GM10266 (cell line): ENCODE results near the gene OR5T3.
"Not testable (repeated sequence)": the region's sequence is repeated elsewhere in the genome, so short reads cannot be mapped to it uniquely, and the experiment has no call there.

Source experiments
- DNase-seq: peaks from one replicate; pipeline ENCODE4 v3.0.0; 2012; ENCODE audit errors: extremely low spot score
- CTCF ChIP-seq: IDR thresholded peaks from 2 replicates; pipeline ENCODE4 v1.5.1; 2012; ENCODE audit warnings: mild to moderate bottlenecking, low read depth; ENCODE audit not compliant: control insufficient read depth, insufficient read depth; ENCODE audit errors: missing control alignments

OR5T3 gene

GRCh38 chr11:56251954-56252353 is at the start of gene OR5T3:
TSS of gene OR5T3 (plus strand) at chr11:56252254. CDS start at chr11:56252254, 0 bp downstream.
- TF ChIP-seq CTCF = no peak

GRCh38 chr11:56207790-56208189 is 44.3 kb upstream of the OR5T3 start:
- no peak for DNase-seq
- TF ChIP-seq CTCF = no peak

More at GRCh38 chr11:56251954-56252353, at the start of gene OR5T3:
- no peak for DNase-seq

GRCh38 chr11:56214537-56214936 is 37.5 kb upstream of the OR5T3 start:
- no peak for DNase-seq
- no peak for TF ChIP-seq CTCF

- DNase-seq = not testable (repeated sequence)
Measured at GRCh38 chr11:56219735-56220134, 32.3 kb upstream of the OR5T3 start.

- no peak for TF ChIP-seq CTCF
- DNase-seq = no peak
Measured at GRCh38 chr11:56234155-56234554, 17.9 kb upstream of the OR5T3 start, which contains the start of gene OR5T2. TSS of gene OR5T2 (minus strand) at chr11:56234255. CDS start at chr11:56233062, 1,193 bp downstream.

GRCh38 chr11:56271092-56271491 is 19.0 kb downstream of the OR5T3 start:
- DNase-seq = no peak
- TF ChIP-seq CTCF = no peak

- no peak for TF ChIP-seq CTCF
- no peak for DNase-seq
Measured at GRCh38 chr11:56273854-56274253, 21.8 kb downstream of the OR5T3 start, which contains the start of gene OR5T1. TSS of gene OR5T1 (plus strand) at chr11:56274154. CDS start at chr11:56275639, 1,485 bp downstream.

GRCh38 chr11:56292154-56292553 is 40.1 kb downstream of the OR5T3 start, which contains the start of gene OR8H1:
TSS of gene OR8H1 (minus strand) at chr11:56292254. CDS start at chr11:56291062, 1,192 bp downstream.
- DNase-seq = no peak
- TF ChIP-seq CTCF = no peak
